Amygdala (tissue), 56 donors: Measurements from ENCODE around the gene ATF4.

Source experiments
- DNase-seq, 56 donors: peaks; one replicate each; lab custom pipeline; 2025; lab: John Stamatoyannopoulos, UW

Gene ATF4

GRCh38 chr22:39525658-39525975 lies 5.3 kb downstream of the ATF4 start:
- no peak for DNase-seq

GRCh38 chr22:39526736-39527171 lies 6.4 kb downstream of the ATF4 start:
- DNase-seq = no peak

- no peak for DNase-seq
Observed at GRCh38 chr22:39527481-39527961, 7.2 kb downstream of the ATF4 start.

- no peak for DNase-seq
Observed at GRCh38 chr22:39528080-39528661, 7.8 kb downstream of the ATF4 start.

GRCh38 chr22:39528681-39529486 lies 8.5 kb downstream of the ATF4 start:
- DNase-seq = peak; percentile 17 to 94 (median 82)

GRCh38 chr22:39529487-39529851 lies 9.1 kb downstream of the ATF4 start:
- no peak for DNase-seq

- DNase-seq = no peak
Observed at GRCh38 chr22:39530116-39530515, 9.8 kb downstream of the ATF4 start.

- no peak for DNase-seq
Observed at GRCh38 chr22:39530692-39531331, 10.4 kb downstream of the ATF4 start.

GRCh38 chr22:39532215-39533073 lies 12.1 kb downstream of the ATF4 start, which contains the start of gene RPS19BP1:
Gene RPS19BP1 (minus strand): TSS chr22:39532748. CDS start chr22:39532738, 10 bp downstream.
- DNase-seq = peak; percentile 71 to 99 (median 96)

GRCh38 chr22:39534092-39534506 lies 13.7 kb downstream of the ATF4 start:
- DNase-seq = no peak

GRCh38 chr22:39534591-39535356 lies 14.4 kb downstream of the ATF4 start:
- peak in 49 of 56 donors; percentile 20 to 89 (median 58) for DNase-seq

- DNase-seq = no peak
Observed at GRCh38 chr22:39535357-39535725, 15.0 kb downstream of the ATF4 start.

- no peak for DNase-seq
Observed at GRCh38 chr22:39535831-39536449, 15.6 kb downstream of the ATF4 start.

- DNase-seq = no peak
Observed at GRCh38 chr22:39536711-39537110, 16.3 kb downstream of the ATF4 start.

GRCh38 chr22:39537975-39538374 lies 17.6 kb downstream of the ATF4 start:
- DNase-seq = no peak

- no peak for DNase-seq
Observed at GRCh38 chr22:39543095-39543494, 22.7 kb downstream of the ATF4 start.

GRCh38 chr22:39545386-39546365 lies 25.3 kb downstream of the ATF4 start:
- DNase-seq = peak in 1 of 56 donors; percentile 37
